HCT116 (cell line): ENCODE data around the gene CCT5. TPM values are rescaled to one million over a fixed set of nuclear protein-coding genes. Genes with fewer than 3 reads are reported as not detected.

Experiments
- ATAC-seq: fragments of 200-7000 bp; cut with Tn5 transposase; 2 replicates; pipeline ENCODE4 v1.9.1; 2020; ENCODE audit warnings: mild to moderate bottlenecking, moderate library complexity
- BruUV-seq: library from RNA; stranded (reverse); fragments of 400-500 nt; replicated peaks from 2 replicates; lab custom pipeline; 2021; lab: Mats Ljungman, UMichigan
- CTCF ChIA-PET: fragments of 300-600 bp; sonication (Branson Sonifier 250); formaldehyde crosslinking; loops from one replicate; lab custom pipeline; 2021; ENCODE audit warnings: antibody characterized with exemption; lab: Charles Lee
- POLR2A ChIA-PET: fragments of 300-600, 350-600 bp; sonication (Branson Sonifier 250); formaldehyde crosslinking; loops from one replicate; lab custom pipeline; 2021; ENCODE audit warnings: antibody characterized with exemption; lab: Charles Lee
- RAD21 ChIA-PET, 2 experiments: fragments of 300-600 bp; sonication (Branson Sonifier 250); formaldehyde crosslinking; loops; one replicate each; lab custom pipeline; 2023; ENCODE audit warnings: low total read pairs in 2 of 2; ENCODE audit not compliant: uncharacterized antibody in 2 of 2, unreplicated experiment in 2 of 2, low non-redundant PET in 1 of 2; lab: Charles Lee
- DNase-seq: peaks from one replicate; pipeline ENCODE4 v3.0.0-alpha.2; 2010; ENCODE audit warnings: low read depth, low spot score
- H2AFZ ChIP-seq: fragments of 200-600 bp; shearing (Covaris generic), sonication (generic); 2 replicates; pipeline ENCODE4 v1.6.1; 2017; ENCODE audit warnings: low read depth, mixed run types, mixed read lengths, antibody characterized with exemption, low read length; ENCODE audit not compliant: poor library complexity, severe bottlenecking
- H3K27ac ChIP-seq: 2 replicates; pipeline ENCODE4 v1.5.1; 2012; ENCODE audit warnings: low read depth, low read length
- H3K27me3 ChIP-seq: fragments of 200-600 bp; sonication (generic); 2 replicates; pipeline ENCODE4 v1.6.1; 2016; ENCODE audit warnings: mixed run types, low read length, mixed read lengths; ENCODE audit not compliant: insufficient read depth
- H3K36me3 ChIP-seq, 2 experiments: fragments of 200-500 bp in 1 of 2; fragments of 200-600 bp in 1 of 2; sonication (Bioruptor generic) in 1 of 2; sonication (generic) in 1 of 2; 2 replicates each; pipeline versions ENCODE4 v1.5.1 to v1.6.1; 2014 to 2016; ENCODE audit warnings: low read length in 2 of 2, inconsistent platforms in 1 of 2, mixed read lengths in 1 of 2, mixed run types in 1 of 2; ENCODE audit not compliant: insufficient read depth in 2 of 2, control insufficient read depth in 1 of 2
- H3K4me1 ChIP-seq, 2 experiments: fragments of 200-600 bp in 1 of 2; sonication (generic) in 1 of 2; 2 replicates each; pipeline versions ENCODE4 v1.5.1 to v1.6.1; 2012 to 2017; ENCODE audit warnings: low read length in 2 of 2, inconsistent platforms in 1 of 2, mild to moderate bottlenecking in 1 of 2, mixed read lengths in 1 of 2, mixed run types in 1 of 2, moderate library complexity in 1 of 2; ENCODE audit not compliant: insufficient read depth in 2 of 2, control insufficient read depth in 1 of 2
- H3K4me2 ChIP-seq: fragments of 200-600 bp; sonication (generic); 2 replicates; pipeline ENCODE4 v1.6.1; 2017; ENCODE audit warnings: mixed run types, low read length, mixed read lengths
- H3K4me3 ChIP-seq, 2 experiments: fragments of 200-600 bp in 1 of 2; sonication (generic) in 1 of 2; replicated peaks in 1 of 2; 2 replicates each; pipeline ENCODE4 v1.5.1; 2011 to 2016; ENCODE audit warnings: low read length in 2 of 2, control low read depth in 1 of 2, low read depth in 1 of 2, mild to moderate bottlenecking in 1 of 2, mixed read lengths in 1 of 2, mixed run types in 1 of 2
- H3K79me2 ChIP-seq: fragments of 200-600 bp; sonication (generic); 2 replicates; pipeline ENCODE4 v1.6.1; 2017; ENCODE audit warnings: mild to moderate bottlenecking, mixed run types, low read length, moderate library complexity, mixed read lengths; ENCODE audit not compliant: insufficient read depth
- H3K9ac ChIP-seq: fragments of 200-600 bp; sonication (generic); 2 replicates; pipeline ENCODE4 v1.6.1; 2016; ENCODE audit warnings: low read length, mixed read lengths
- H3K9me2 ChIP-seq: fragments of 200-600 bp; sonication (generic), shearing (Covaris generic); 2 replicates; pipeline ENCODE4 v1.6.1; 2017; ENCODE audit warnings: mixed run types, mild to moderate bottlenecking, moderate library complexity; ENCODE audit not compliant: insufficient read depth
- H3K9me3 ChIP-seq, 2 experiments: fragments of 200-500 bp in 1 of 2; fragments of 200-600 bp in 1 of 2; sonication (Bioruptor generic) in 1 of 2; sonication (generic) in 1 of 2; 2 replicates each; pipeline ENCODE4 v1.6.1; 2014 to 2017; ENCODE audit warnings: low read length in 2 of 2, mixed read lengths in 2 of 2, inconsistent platforms in 1 of 2, low read depth in 1 of 2, mild to moderate bottlenecking in 1 of 2, mixed run types in 1 of 2, moderate library complexity in 1 of 2; ENCODE audit not compliant: control insufficient read depth in 1 of 2, insufficient read depth in 1 of 2
- H4K20me1 ChIP-seq: fragments of 200-600 bp; sonication (generic), shearing (Covaris generic); 2 replicates; pipeline ENCODE4 v1.6.1; 2017; ENCODE audit warnings: mixed run types, mild to moderate bottlenecking, moderate library complexity; ENCODE audit not compliant: insufficient read depth
- ATF3 ChIP-seq: IDR thresholded peaks from 2 replicates; pipeline ENCODE4 v1.6.1; 2012
- CEBPB ChIP-seq: IDR thresholded peaks from 2 replicates; pipeline ENCODE4 v1.6.1; 2012; ENCODE audit warnings: low read depth
- EGR1 ChIP-seq: IDR thresholded peaks from 2 replicates; pipeline ENCODE4 v1.6.1; 2012; ENCODE audit warnings: low read depth
- ELF1 ChIP-seq: IDR thresholded peaks from 2 replicates; pipeline ENCODE4 v1.6.1; 2012; ENCODE audit warnings: low read depth, borderline replicate concordance
- EZH2 ChIP-seq: fragments of 200-600 bp; sonication (generic); IDR thresholded peaks from 2 replicates; pipeline ENCODE4 v1.6.1; 2017; ENCODE audit warnings: antibody characterized with exemption, mixed run types
- EZH2phosphoT487 ChIP-seq: fragments of 200-600 bp; IDR thresholded peaks from 2 replicates; pipeline ENCODE4 v1.6.1; 2018; ENCODE audit warnings: antibody characterized with exemption, borderline replicate concordance
- FOSL1 ChIP-seq: IDR thresholded peaks from 2 replicates; pipeline ENCODE4 v1.6.1; 2012; ENCODE audit warnings: low read depth
- JUND ChIP-seq: IDR thresholded peaks from 2 replicates; pipeline ENCODE4 v1.6.1; 2012
- MAX ChIP-seq: IDR thresholded peaks from 2 replicates; pipeline ENCODE4 v1.6.1; 2012
- POLR2A ChIP-seq: IDR thresholded peaks from 2 replicates; pipeline ENCODE4 v1.7.0; 2011; ENCODE audit warnings: borderline replicate concordance; ENCODE audit not compliant: insufficient read depth, insufficient read length; ENCODE audit errors: extremely low read depth
- RAD21 ChIP-seq: IDR thresholded peaks from 2 replicates; pipeline ENCODE4 v1.6.1; 2012; ENCODE audit warnings: low read depth, mild to moderate bottlenecking
- REST ChIP-seq: IDR thresholded peaks from 2 replicates; pipeline ENCODE4 v1.6.1; 2012; ENCODE audit warnings: low read depth
- SIN3A ChIP-seq: IDR thresholded peaks from 2 replicates; pipeline ENCODE4 v1.6.1; 2012; ENCODE audit warnings: low read depth
- SP1 ChIP-seq: IDR thresholded peaks from 2 replicates; pipeline ENCODE4 v1.6.1; 2012; ENCODE audit warnings: low read depth
- SRF ChIP-seq: IDR thresholded peaks from 2 replicates; pipeline ENCODE4 v1.6.1; 2012; ENCODE audit warnings: low read depth
- TCF7L2 ChIP-seq: IDR thresholded peaks from 2 replicates; pipeline ENCODE4 v1.7.0; 2011; ENCODE audit warnings: borderline replicate concordance, inconsistent platforms; ENCODE audit not compliant: insufficient read depth, insufficient read length; ENCODE audit errors: extremely low read depth
- YY1 ChIP-seq: IDR thresholded peaks from 2 replicates; pipeline ENCODE4 v1.6.1; 2011; ENCODE audit warnings: low read length, low read depth, moderate library complexity, mild to moderate bottlenecking; ENCODE audit not compliant: insufficient replicate concordance; ENCODE audit errors: extremely low read depth
- ZBTB33 ChIP-seq: IDR thresholded peaks from 2 replicates; pipeline ENCODE4 v1.6.1; 2011; ENCODE audit warnings: mild to moderate bottlenecking, low read length, moderate library complexity; ENCODE audit not compliant: insufficient replicate concordance; ENCODE audit errors: extremely low read depth
- ZFX ChIP-seq: fragments of 450-650 bp; IDR thresholded peaks from 2 replicates; pipeline ENCODE4 v1.6.1; 2017
- ZNF274 ChIP-seq: fragments of 200-500 bp; sonication (Bioruptor generic); IDR thresholded peaks from 2 replicates; pipeline ENCODE4 v1.6.1; 2014; ENCODE audit warnings: mild to moderate bottlenecking, low read depth, low read length, inconsistent platforms
- intact Hi-C: fragments of 100-400 bp; cut with micrococcal nuclease; formaldehyde crosslinking; loops from 2 replicates; pipeline ENCODE4 v1.10.0; 2022
- total RNA-seq: library from RNA; stranded (reverse); gene quantifications from one replicate; pipeline ENCODE4 v1.2.1, GENCODE V29; 2021; ENCODE audit not compliant: unreplicated experiment

The CCT5 gene
- total RNA-seq, 1 experiment from 2014 or later: 489 TPM

GRCh38 chr5:10310066-10310779 lies 60.1 kb downstream of the CCT5 start:
- H3K9ac ChIP-seq: peak overlapping the region; percentile 39
- no peaks in the 10 kb centered on the region for H3K27me3 ChIP-seq
- peak overlapping the region; percentile 57 for H3K27ac ChIP-seq
- BruUV-seq: no TSS peak
- peaks cover 42 to 49% of the 10 kb centered on the region in 2 experiments for H3K4me1 ChIP-seq
- H4K20me1 ChIP-seq: no peaks in the 10 kb centered on the region
- DNase-seq (peak; percentile 69), ATAC-seq (peak; percentile 55)
- intact Hi-C loops: no loop called here
- H3K9me2 ChIP-seq: no peaks in the 10 kb centered on the region
- CTCF ChIA-PET: interaction anchor here (0.7 to 1.9 kb wide), 2 partner anchors 26 to 54 kb away, joined by 3 to 6 read pairs; no protein-coding TSS in a partner anchor
- H2AFZ ChIP-seq: peak overlapping the region; percentile 97
- no peak overlapping the region for H3K4me3 ChIP-seq
- H3K79me2 ChIP-seq: 0 out of 2 replicates have a peak, but pooled peaks cover 5% of the 10 kb centered on the region
- H3K4me2 ChIP-seq: peak overlapping the region; percentile 60
- no peaks in the 10 kb centered on the region for H3K36me3 ChIP-seq
- H3K9me3 ChIP-seq: no peaks in the 10 kb centered on the region
- POLR2A ChIA-PET: interaction anchor here (0.7 to 3.2 kb wide), 2 partner anchors 16 to 44 kb away, joined by 3 to 14 read pairs; partner anchors contain the start of gene MARCHF6
- RAD21 ChIA-PET: no interaction called here
- no peak for TF ChIP-seq ZBTB33
- TF ChIP-seq EGR1: no peak
- TF ChIP-seq JUND: peak; percentile 64
- TF ChIP-seq ATF3: no peak
- no peak; the same call in 1 of the 2 replicates for TF ChIP-seq CEBPB
- peak; percentile 22; the same call in 1 of the 2 replicates for TF ChIP-seq SRF
- TF ChIP-seq SP1: peak; percentile 47
- TF ChIP-seq REST: no peak
- TF ChIP-seq ZFX: no peak
- TF ChIP-seq POLR2A: no peak
- TF ChIP-seq YY1: peak; percentile 52
- TF ChIP-seq ELF1: no peak
- TF ChIP-seq SIN3A: no peak; the same call in 1 of the 2 replicates
- no peak for TF ChIP-seq RAD21
- TF ChIP-seq EZH2phosphoT487: no peak
- TF ChIP-seq ZNF274: no peak
- no peak for TF ChIP-seq EZH2
- TF ChIP-seq FOSL1: peak; percentile 52; the same call in 1 of the 2 replicates
- peak; percentile 80 for TF ChIP-seq MAX
- TF ChIP-seq TCF7L2: peak; percentile 16
